ENCODE data around the gene COPG2.
"Not testable (repeated sequence)": the region's sequence is repeated elsewhere in the genome, so short reads cannot be mapped to it uniquely, and the experiment has no call there.

COPG2 gene

GRCh38 chr7:130668258-130669084, at the start of gene COPG2:
TSS of gene COPG2 (minus strand) at chr7:130668748. CDS start at chr7:130668668, 80 bp downstream.
- peak; percentile 22 for DNase-seq (ENCODE audit: low read depth)

GRCh38 chr7:130712416-130712815, 43.9 kb upstream of the COPG2 start:
- no peak for DNase-seq (ENCODE audit: low read depth)

- no peak for DNase-seq (ENCODE audit: low read depth)
Measured at GRCh38 chr7:130708766-130709165, 40.2 kb upstream of the COPG2 start.

- DNase-seq (ENCODE audit: low read depth) = no peak
Measured at GRCh38 chr7:130708001-130708400, 39.5 kb upstream of the COPG2 start.

- DNase-seq (ENCODE audit: low read depth) = no peak
Measured at GRCh38 chr7:130703851-130704250, 35.3 kb upstream of the COPG2 start.

GRCh38 chr7:130701650-130702049, 33.1 kb upstream of the COPG2 start:
- no peak for DNase-seq (ENCODE audit: low read depth)

- no peak for DNase-seq (ENCODE audit: low read depth)
Measured at GRCh38 chr7:130700760-130701159, 32.2 kb upstream of the COPG2 start.

- no peak for DNase-seq (ENCODE audit: low read depth)
Measured at GRCh38 chr7:130699686-130700085, 31.1 kb upstream of the COPG2 start.

- no peak for DNase-seq (ENCODE audit: low read depth)
Measured at GRCh38 chr7:130697820-130698219, 29.3 kb upstream of the COPG2 start.

GRCh38 chr7:130695840-130696239, 27.3 kb upstream of the COPG2 start:
- peak; percentile 8 for DNase-seq (ENCODE audit: low read depth)

GRCh38 chr7:130692396-130692795, 23.8 kb upstream of the COPG2 start:
- not testable (repeated sequence) for DNase-seq (ENCODE audit: low read depth)

GRCh38 chr7:130689683-130690082, 21.1 kb upstream of the COPG2 start:
- no peak for DNase-seq (ENCODE audit: low read depth)

- no peak for DNase-seq (ENCODE audit: low read depth)
Measured at GRCh38 chr7:130683026-130683425, 14.5 kb upstream of the COPG2 start.

- DNase-seq (ENCODE audit: low read depth) = no peak
Measured at GRCh38 chr7:130674456-130674855, 5.9 kb upstream of the COPG2 start.

GRCh38 chr7:130673066-130673465, 4.5 kb upstream of the COPG2 start:
- DNase-seq (ENCODE audit: low read depth) = no peak

GRCh38 chr7:130672146-130672545, 3.6 kb upstream of the COPG2 start:
- no peak for DNase-seq (ENCODE audit: low read depth)

- DNase-seq (ENCODE audit: low read depth) = no peak
Measured at GRCh38 chr7:130669085-130669700, 645 bp upstream of the COPG2 start.

GRCh38 chr7:130667593-130668257, 823 bp downstream of the COPG2 start:
- DNase-seq (ENCODE audit: low read depth) = no peak

GRCh38 chr7:130662426-130662825, 6.1 kb downstream of the COPG2 start:
- DNase-seq (ENCODE audit: low read depth) = no peak

- DNase-seq (ENCODE audit: low read depth) = no peak
Measured at GRCh38 chr7:130655286-130655685, 13.3 kb downstream of the COPG2 start.

- no peak for DNase-seq (ENCODE audit: low read depth)
Measured at GRCh38 chr7:130654850-130655249, 13.7 kb downstream of the COPG2 start.

GRCh38 chr7:130650611-130651120, 17.9 kb downstream of the COPG2 start:
- no peak for DNase-seq (ENCODE audit: low read depth)
